Putamen (tissue), 1 donor: ENCODE data around the gene ZMPSTE24.

Experiments used
- DNase-seq: peaks from one replicate; pipeline ENCODE4 v3.0.0-alpha.2; 2016; ENCODE audit warnings: low spot score

ZMPSTE24 gene

DNA sequence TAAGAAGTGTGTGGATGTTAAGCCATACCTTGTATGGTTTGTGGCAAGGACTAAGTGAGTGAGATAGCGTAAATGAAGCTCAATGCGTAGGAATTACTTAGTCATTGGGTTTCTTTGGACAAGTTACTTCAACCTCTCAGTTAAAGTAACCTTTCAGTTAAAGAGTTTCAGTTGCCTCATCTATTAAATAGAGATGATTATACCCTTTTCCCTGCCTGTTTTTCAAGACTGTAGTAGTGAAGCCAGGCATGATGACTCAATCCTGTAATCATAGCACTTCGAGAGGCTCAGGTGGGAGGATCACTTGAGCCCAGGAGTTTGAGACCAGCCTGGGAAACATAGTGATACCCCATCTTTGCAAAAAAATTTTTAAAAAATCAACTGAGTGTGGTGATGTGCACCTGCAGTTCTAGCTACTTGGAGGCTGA, 6.3 kb downstream of the ZMPSTE24 start:
- no peak for DNase-seq

DNA sequence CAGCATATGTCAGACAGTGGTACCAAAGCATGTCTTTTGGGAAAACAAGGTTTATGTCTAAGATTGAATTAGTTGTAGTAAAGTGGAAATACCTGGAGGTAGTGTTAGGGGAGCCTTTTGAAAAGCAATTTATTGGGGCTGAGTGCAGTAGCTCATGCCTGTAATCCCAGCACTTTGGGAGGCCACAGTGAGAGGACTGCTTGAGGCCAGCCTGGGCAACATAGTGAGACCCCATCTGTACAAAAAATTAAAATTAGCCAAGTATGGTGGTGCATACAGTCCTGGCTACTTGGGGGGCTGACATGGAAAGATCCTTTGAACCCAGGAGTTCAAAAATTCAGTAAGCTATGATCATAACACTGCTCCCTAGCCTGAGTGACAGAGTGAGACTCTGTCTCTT, 7.3 kb downstream of the ZMPSTE24 start:
- no peak for DNase-seq

GRCh38 chr1:40265919-40266318, 7.9 kb downstream of the ZMPSTE24 start:
- no peak for DNase-seq

- no peak for DNase-seq
These were observed 8.9 kb downstream of the ZMPSTE24 start for GRCh38 chr1:40266786-40267535.

DNA sequence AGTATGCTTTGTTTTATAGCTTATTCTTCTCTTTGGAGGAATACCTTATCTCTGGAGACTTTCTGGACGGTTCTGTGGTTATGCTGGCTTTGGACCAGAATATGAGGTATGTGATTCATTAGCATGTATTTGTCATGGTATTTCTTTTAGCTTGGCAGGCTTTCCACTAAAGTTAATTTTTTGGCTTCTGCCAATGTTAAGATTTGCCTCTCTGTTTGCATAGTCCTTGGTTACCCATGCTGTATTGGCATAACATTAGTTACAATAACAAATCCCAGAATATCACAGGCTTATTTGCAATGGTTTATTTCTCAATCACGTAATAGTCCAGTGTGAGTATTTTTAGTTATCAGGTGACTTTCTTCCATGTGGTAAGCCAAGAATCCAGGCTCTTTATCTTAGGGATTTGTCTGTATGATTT, 9.7 kb downstream of the ZMPSTE24 start:
- no peak for DNase-seq

DNA sequence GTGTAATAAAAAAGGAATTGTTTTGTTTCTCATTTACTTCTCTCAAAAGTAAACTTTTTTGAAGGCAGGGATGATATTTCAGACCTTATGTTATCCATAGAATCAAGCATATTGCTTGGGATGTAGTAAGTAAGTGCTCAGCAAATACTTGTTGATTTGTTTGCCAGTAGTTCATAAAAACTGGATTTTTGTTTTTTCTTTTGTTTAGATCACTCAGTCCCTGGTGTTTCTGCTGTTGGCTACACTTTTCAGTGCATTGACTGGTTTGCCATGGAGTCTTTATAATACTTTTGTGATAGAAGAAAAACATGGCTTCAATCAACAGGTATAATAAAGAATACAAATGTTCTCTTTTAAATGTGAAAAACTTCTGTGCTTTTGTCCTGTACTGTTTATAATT, 10.2 kb downstream of the ZMPSTE24 start:
- DNase-seq = no peak

DNA sequence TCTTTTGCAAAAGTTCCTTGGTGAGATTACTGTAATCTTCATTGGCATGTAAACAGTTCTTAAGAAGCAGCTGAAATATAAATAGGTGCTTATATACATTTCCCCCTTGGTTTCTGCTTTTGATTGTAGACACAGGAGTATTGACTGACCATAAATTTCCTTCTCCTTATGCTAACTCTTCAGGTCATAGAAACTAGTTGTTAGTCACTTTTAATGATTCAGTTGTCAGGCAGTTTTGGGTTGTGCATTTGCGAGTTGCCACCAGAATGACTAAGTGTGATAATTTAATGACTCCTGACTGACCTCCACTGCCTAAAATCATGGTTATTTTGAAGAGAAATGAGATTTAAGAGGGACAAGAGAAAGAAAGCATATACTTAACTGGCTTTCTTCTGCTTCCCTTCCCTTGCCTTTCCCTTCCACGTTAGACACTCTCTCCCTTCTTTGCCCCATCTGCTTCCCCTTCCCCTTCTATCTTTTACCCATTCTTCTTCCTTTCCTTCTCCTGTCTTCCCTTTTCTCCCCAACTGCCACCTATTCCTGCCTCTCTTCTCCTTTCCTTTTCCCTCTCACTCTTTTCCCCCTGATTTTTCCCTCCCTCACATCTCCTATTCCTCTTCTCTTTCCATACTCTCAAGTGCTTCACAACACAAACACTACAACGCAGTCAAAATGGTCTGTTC, 12.3 kb downstream of the ZMPSTE24 start:
- no peak for DNase-seq

DNA sequence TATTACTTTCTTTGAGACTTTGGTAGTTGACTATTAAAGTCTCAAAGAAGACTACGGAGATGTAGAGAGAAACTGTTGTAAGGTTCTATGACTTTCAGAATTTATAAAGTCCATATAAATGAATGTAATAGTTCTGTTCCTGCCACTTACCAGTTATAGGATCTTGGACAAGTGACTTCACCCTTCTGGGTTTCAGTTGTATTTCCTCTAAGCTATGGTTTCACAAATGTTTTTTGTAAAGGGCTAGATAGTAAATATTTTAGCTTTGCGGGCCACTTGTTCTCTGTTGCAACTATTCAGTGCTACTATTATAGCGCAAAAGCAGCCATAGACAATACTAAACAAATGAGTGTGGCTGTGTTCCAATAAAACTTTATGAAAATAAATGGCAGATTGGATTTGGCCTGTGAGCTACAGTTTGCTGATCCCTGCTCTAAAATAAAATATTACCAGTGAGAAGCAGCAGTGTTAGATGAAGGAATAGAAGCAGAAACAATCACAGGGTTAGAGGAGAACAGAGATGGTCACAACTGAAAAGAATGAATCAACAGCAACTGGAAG, 14.7 kb downstream of the ZMPSTE24 start:
- no peak for DNase-seq

- no peak for DNase-seq
These were observed 15.6 kb downstream of the ZMPSTE24 start for GRCh38 chr1:40273547-40274166.

- DNase-seq = no peak
These were observed 16.3 kb downstream of the ZMPSTE24 start for GRCh38 chr1:40274331-40274730.

GRCh38 chr1:40276122-40276521, 18.1 kb downstream of the ZMPSTE24 start:
- no peak for DNase-seq

- no peak for DNase-seq
These were observed 23.8 kb downstream of the ZMPSTE24 start for GRCh38 chr1:40281853-40282252.

DNA sequence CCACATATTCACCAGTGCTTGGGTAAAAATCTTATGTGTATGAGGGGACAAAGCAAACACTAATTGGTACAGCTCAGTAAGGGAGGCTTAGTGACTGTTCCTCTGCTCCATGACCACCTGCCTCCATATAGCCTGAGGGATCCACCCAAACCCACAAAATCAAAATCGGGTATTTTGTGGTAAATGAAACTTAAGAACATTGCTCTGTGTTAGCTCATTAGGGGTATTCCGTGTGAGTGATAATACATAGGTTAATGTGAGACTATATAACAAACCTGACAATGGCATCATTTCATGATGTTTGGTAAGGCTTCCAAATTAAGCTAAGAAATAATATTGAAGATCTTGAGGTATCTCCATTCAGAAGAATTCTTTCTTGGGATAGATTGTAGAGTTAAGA, 33.3 kb downstream of the ZMPSTE24 start:
- DNase-seq = no peak

GRCh38 chr1:40299366-40300248, 41.6 kb downstream of the ZMPSTE24 start:
- DNase-seq = no peak

DNA sequence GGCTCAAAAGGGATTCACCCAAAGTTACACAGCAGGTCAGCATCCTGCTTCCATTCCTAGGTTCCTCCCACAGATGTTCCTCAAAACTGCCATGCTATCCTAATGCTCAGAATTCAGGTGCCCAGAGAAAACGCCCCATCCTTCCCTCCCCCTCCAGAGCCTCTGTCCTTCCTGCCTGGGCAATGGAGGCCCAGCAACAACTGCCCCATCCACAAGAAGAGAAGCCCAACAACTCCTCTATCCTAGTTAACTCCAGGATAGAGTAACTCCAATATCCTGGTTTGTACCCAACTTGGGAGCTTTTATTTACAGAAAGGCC, 42.2 kb downstream of the ZMPSTE24 start:
- DNase-seq = no peak

GRCh38 chr1:40300651-40301050, 42.6 kb downstream of the ZMPSTE24 start:
- DNase-seq = no peak

GRCh38 chr1:40301066-40301465, 43.0 kb downstream of the ZMPSTE24 start:
- no peak for DNase-seq

GRCh38 chr1:40301541-40302299, 43.7 kb downstream of the ZMPSTE24 start:
- no peak for DNase-seq

- no peak for DNase-seq
These were observed 44.4 kb downstream of the ZMPSTE24 start for GRCh38 chr1:40302475-40302874.

DNA sequence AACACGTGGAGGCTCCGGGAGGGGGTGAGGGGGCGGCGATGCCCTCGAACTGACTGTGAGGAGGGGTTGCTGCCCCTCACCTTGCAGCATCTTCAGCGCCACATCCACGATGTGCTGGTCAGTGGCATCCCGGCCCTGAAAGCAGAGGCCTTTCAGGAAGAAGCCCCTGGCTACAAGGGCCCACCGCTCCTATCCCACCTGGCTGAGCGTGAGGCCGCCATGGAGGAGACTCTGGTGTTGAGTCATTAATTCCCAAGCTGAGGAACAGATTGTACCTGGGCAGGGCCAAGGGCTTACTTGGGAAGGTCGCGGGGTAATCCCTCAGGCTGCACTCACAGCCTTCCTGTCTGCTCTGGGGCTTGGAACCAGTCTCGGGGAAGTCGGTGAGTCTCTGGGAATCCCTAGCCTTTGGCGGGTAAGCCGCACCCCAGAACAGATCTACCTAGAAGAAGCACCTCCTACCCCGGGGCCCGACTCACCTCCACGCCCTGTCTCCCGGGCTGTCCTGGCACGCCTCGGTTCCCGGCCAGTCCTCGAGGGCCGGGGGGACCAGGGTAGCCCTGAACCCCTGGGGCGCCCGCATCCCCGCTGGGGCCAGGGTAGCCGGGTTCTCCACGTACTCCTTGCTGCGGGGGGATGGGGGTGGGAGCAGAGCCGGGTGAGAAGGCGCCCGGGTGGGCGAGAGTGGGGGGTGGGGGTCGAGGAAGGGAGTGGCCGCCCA, 45.2 kb downstream of the ZMPSTE24 start:
- no peak for DNase-seq

GRCh38 chr1:40303790-40304189, 45.8 kb downstream of the ZMPSTE24 start:
- no peak for DNase-seq
